HG03196 (cell line): ENCODE results near the gene APOBEC3H.

Experiments used
- ATAC-seq: cut with Tn5 transposase; IDR thresholded peaks from one replicate; pipeline ENCODE4 v1.9.1; 2021; ENCODE audit not compliant: unreplicated experiment

The APOBEC3H gene

DNA sequence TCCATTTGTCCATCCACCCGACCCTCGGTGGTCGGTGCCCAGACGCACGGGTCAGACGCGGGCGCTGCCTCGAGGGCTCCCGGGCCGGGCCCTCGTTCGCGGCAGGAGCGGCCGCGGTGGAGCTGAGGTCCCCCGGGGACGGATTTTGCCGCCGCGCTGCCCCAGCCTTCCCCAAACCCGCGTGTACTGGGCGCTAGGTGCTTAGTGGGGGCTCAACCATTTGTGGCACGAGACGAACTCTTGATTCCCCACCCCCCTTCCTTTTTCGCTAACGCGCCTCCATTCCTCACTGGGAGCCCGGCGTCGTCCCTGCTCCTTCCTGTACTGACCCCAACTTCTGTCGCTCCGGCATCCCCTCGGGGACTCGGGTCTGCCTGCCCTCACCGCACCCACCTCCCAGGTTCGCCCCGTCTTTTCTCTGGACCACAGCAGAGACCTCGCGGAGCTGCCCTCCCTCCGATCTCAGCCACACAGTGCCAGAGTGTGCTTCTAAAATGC, 56.2 kb downstream of the APOBEC3H start:
- peak; percentile 6 for ATAC-seq
